Measurements from ENCODE around the gene TSC22D3.

GRCh38 chrX:107775000-107775733, 420 bp downstream of the TSC22D3 start:
- TF ChIP-seq CTCF (IDR thresholded peaks at IDR 0.05) (peak in 1 of 4 experiments; percentile 14), POLR2A (IDR thresholded peaks at IDR 0.05) (no peak)

Data from uterus (tissue), 2 donors.